HG02798 (cell line): ENCODE data around the gene SIRT3.
A peak's percentile ranks its signal among the peaks of the same experiment; 100 is the strongest.

ENCODE experiments used
- ATAC-seq: cut with Tn5 transposase; IDR thresholded peaks from one replicate; pipeline ENCODE4 v1.9.1; 2021; ENCODE audit warnings: mild to moderate bottlenecking; ENCODE audit not compliant: unreplicated experiment, poor library complexity

Gene SIRT3

DNA sequence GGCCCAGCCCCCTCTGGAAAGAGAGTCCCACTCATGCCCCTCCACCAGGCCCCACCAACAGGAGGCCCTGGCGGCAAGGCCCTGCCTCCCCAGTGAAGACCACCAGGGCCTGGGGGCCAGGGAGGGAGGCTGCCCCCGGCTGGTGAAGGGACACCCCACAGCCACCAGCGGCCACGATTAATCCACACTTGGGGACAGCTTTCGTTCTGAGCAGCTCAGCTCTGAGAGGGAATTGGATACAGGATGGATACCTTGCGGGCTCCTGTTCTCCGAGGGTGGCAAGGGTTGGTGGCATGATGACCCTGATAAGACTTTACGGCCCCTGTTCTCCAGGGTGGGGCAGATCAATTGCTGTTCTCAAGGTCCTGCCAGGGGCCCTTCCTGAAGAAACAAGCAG lies 35.2 kb upstream of the SIRT3 start:
- no peak for ATAC-seq

DNA sequence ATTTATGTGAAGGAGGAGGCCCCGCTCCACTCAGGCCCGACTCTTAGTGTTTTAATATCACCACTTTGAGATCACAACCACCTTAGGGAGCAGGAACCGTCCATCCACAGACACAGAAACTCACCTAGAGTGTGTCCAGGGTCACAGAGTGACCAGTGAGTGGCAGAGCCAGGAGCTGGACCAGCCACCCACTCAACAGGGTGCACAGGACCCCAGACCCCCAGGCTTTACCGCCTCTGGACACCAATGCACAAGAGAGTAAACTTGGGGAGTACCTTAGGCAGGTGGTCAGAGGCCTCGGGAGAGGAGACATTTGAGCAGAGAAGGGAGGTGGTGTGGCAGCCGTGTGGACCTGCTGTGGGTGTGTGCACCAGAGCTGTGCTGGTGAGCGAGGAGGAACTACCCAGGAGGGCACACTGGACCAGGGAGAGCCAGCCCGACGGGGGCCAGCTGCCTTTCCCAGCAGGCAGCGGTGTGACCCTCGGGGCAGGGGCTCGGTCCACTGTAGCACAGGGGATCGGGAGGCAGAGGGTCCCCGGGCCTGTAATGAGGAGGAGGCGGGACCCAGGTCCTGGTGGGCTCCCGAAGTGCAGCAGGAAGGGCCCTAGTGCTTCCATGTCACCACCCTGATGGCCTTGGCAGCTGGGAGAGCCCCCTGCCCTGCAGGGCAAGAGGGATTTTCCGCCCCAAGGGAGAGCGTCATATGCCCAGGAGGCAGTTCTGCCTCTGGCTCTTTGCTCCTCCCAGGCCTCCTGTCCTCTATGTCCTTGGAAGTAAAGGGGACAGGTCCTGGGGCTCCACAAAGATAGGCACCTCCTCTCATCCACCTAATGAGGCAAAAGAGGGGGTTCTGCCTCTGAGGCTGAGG lies 34.5 kb upstream of the SIRT3 start:
- no peak for ATAC-seq

DNA sequence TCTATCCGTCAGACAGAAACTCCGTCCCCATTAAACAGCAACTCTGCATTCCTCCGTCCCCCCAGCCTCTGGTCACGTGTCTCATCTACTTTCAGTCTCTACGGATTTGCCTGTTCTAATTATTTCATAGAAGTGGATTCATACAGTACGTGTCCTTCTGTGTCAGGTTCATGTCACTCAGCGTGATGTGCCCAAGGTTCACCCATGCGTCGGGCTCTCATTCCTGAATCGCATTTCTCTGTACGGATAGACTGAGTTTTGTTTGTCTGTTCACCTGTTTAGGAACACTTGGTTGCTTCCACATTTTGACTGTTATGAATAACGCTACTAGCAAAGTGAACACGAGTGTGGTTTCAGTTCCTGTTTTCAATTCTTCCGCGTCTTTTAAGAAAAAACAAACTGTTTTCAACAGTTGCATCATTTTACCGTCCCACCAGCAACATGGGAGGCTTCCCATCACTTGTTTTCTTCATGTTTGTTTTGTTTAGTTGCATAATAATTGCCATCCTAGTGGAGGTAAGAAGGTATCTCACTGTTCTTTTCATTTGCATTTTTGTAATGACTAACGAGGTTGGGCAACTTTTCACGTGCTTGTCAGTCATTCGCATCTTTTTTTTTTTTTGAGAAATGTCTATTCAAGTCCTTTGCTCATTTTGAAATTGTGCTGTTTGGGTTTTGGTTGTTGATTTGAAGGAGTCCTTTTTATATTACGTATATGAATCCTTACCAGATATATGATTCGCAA lies 33.2 kb upstream of the SIRT3 start:
- ATAC-seq: peak; percentile 78

DNA sequence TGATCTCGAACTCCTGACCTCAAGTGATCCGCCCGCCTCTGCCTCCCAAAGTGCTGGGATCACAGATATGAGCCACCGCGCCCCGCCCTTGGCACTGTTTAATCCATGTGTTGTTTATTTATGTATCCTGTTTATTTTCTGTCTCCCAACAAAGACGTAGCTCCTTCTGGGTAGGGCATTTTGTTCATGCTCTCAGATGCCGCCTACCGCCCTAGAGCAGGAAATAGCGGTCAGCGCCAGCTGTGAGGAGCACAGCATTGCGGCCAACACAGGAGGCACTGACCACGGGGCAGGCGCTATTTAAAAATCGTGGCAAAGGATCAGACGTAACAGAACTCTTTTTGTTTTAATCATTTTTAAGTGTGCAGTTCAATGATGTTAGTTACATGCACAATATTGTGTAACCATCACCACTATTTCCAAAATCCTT lies 32.6 kb upstream of the SIRT3 start:
- peak; percentile 52 for ATAC-seq

DNA sequence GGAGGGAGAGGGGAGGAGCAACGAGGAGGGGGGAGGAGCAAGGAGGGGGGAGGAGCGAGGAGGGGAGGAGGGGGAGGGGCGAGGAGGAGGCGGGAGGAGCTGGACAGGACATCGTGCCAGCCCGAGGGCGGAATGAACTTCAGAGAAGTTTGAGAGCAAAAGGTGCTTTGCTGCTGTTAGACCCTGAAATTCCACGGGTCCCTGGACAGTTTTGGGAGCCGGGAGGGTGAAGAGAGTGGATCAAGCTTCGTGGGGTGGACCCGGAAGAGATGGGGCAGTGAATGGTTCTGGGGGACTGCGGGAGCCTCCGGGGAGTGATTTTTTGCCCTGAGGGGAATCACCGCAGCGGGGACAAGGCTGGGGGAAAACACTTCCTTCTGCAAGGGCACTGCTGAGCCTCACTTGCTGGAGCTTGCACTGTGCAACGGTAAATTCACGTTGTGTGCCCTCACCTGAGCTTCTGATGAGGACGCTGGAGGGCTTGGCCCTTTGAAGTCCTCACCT lies 31.4 kb upstream of the SIRT3 start:
- no peak for ATAC-seq

DNA sequence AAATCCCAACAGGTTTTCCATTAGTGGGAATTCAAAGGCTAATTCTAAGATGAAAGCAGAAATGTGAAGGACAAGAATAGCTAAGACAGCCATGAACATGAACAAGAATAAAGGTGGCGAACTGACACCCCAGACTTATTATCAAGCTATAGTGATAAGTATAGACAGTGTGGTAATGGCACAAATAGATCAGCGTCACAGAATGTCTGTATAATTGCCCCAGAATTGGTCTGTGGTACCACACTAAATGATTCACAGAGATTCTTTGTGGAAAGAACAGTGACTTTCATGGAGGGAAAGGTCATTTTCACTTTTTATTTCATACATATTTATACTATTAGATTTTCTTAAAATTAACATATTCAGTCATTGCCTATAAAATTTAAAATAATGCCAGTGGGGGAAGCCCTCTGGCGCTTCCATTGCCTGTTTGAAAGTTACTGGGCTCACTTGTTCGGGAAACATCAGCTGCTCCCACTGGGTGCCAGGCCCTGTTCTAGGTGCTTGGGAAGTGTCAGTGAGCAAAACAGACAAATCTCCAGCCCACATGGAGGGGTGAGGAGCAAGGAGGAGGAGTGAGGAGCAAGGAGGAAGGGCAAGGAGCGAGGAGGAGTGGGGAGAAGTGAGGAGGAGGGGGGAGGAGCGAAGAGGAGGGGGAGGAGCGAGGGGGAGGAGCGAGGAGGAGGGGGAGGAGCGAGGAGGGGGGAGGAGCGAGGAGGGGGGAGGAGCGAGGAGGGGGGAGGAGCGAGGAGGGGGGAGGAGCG lies 30.7 kb upstream of the SIRT3 start:
- ATAC-seq: no peak

DNA sequence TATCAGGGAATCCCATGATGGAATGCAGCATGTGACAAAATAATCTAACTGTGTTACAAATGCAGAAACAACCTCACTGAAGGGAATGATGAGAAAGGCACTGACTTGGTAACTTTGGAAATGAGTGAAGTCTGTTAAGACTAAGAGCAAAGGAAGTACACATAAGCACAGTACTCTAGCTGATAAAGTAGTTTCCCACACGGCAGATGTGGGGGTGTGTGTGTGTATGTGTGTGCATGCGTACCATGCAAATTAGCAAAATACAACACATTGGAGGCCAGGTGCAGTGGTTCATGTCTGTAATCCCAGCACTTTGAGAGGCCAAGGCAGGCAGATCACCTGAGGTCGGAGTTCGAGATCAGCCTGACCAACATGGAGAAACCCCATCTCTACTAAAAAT lies 25.5 kb upstream of the SIRT3 start:
- no peak for ATAC-seq

DNA sequence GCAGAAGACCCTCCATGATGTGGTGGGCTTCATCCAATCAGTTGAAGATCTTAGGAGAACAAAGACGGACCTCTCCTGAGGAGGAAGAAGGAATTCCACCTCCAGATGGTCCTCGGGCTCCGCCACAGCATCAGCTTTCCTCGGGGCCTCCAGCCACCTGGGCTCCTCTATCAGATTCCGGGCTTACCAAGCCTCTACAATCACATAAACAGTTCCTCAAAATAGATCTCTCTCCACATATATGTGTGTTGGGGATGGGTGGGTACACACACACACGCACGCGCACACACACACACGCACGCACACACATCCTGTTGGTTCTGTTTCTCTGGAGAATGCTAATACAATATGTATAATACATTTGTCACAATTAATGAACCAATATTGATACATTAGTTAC lies 23.3 kb upstream of the SIRT3 start:
- no peak for ATAC-seq

DNA sequence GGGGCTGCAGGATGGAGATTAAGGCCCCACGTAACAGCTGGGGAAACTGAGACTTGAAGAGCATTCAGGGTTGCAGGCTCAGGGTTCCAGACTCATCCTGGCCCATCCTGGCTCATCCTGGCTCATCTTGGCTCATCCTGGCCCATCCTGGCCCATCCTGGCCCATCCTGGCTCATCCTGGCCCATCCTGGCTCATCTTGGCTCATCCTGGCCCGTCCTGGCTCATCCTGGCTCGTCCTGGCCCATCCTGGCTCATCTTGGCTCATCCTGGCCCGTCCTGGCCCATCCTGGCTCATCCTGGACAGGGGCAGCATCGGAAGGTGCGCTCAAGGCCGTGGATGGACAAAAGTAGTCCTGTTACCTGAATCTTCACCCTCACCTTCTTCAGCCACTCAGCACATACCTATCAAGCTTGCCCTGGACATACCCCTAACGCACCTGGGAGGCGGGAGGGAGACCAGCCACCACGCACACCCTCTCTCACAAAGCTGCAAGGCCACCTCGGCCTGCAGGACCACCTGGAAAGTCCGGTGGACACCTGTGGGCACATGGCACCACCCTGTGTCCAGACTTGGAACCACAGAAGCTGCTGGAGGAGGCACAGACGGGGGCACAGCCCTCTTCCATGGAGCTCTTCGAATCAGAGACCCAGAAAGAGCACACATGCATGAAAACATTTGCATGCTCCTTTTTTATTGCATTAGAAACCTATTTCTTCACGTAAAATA lies 21.8 kb upstream of the SIRT3 start:
- no peak for ATAC-seq

DNA sequence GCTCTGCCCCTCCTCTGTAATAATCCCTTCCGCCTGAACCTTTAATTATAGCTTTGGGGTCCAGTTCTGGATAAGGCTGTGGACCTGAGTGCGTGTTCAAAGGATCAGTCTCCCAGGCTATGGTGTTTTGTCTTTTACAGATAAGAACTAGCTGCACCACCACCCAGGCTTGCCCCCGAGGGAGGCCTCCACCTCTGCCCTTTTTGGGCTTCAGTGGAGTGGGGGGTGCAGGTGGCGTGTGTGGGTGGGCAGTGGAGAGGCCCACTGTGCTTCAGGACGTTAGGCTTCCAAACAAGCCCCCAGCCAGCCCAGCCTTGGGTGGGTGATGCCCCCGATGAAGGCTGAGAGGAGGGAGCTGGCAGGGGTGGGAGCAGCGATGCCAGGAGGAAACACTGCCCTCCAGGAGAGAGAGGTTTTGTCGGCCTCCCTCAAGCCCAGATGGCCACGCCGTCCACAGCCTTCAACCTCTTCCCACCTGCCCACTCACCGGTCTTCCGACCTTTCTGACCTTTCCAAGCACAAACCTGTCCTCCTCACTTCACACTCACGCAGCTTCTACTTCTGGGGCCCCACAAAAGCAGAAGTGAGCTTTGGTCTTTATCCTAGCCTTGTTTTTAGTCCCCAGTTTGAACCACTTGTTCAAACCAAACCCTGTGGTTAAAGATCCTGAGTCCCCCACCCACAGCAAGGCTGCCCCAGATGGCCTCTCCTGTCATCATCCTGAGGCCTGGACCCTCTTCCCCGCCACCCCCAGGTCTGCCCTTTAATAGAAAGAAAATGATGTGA lies 21.0 kb upstream of the SIRT3 start:
- ATAC-seq: no peak

DNA sequence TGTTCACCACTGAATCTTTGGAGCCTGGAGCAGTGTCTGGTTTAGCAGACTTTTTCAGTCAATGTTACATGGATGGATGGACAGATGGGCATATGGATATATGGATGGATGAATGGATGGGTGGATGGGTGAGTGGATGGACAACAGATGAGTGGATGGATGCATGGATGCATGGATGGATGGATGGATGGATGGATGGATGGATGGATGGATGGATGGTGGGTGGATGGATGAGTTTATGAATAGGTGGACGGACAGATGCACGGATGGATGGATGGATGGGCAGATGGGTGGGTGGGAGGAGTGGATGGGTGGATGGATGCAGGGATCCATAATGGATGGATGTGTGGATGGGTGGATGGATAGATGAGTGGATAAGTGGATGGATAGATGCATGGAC lies 19.7 kb upstream of the SIRT3 start:
- no peak for ATAC-seq

DNA sequence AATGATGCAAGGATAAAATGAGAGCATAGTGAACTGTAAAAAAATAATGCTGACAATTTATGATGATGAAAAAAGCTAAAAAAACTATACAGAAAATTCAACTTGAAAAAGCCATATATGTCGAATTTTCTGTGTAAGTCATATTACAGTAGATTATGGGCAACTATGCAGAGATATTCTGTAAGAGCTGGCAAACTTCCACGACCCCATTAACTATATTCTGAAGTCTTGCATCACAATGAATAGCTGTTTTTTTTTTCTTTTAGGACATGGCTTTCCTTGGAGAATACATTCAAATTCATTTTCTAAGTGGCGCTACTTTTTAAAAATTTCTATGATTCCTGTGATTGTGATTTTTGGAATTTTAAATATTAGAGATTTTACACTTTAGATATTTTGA lies 19.0 kb upstream of the SIRT3 start:
- ATAC-seq: no peak

DNA sequence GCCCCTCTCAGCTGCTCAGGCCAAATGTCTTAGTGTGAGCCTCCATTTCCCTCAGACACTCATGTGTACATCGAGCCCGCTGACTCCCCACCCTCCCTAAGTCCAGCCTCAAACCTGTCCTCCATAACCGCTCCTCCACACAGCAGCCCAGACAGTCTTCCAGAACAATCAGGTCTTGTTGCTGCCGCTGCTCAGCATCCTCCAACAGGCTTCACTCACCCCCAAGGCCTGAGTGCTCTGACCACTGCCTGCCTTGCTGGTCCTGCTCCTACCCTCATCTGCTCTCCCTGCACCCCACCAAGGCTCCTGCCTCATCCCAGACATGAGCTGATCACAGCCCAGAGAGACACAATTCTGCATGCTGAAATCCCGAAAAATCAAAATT lies 17.7 kb upstream of the SIRT3 start:
- ATAC-seq: no peak

DNA sequence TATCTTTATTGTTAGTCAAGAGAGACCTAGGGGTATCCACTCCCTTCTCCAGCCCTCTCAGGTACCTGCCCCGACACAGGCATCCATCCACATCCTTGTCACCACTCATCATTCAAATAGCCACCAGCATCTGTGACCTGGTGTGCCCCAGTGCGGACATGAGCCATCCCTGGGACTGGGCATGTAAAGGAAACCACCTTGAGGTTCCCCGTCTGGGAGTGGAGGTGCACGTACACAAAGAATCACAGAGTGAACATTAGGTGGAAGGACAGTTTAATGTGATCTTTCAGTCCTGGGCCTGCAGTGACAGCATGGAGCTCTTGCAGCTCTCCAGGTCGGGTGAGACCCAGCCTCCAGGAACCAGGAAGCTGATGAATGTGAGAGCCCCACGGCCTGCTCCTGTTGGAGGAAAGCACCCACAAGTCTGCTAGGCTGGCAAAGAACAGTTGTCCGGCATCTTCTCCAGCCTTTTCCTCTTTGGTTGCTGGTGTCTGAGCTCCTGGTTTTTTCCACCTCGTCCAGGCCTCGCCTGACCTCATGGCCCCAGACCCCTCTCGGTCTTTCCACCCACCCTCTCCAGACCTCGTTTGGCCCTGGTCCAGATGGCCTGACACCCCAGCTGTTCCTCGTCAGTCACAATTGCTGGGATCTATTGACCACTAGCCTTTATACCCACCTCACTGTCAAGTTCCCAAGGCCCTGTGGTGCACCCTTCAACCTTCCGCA lies 17.2 kb upstream of the SIRT3 start:
- no peak for ATAC-seq

DNA sequence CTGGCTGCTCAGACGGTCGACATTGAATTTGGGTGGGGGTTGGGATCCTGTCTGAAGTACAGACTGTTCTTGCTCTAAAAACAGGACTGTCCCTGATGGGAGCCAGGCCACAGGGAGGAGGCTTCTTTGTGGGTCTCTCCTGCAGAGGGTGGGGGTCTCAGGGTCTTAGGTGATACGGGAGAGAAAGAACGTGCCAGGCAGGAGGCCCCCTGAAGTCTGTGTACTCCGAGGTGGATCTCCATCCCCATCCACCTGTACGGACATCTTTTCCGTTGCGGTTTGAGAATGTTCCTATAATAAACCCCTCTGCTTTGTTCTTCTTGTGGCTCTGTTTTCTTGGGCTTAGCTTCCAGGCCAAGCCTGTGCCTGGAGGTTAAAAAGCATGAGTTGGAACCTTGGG lies 16.5 kb upstream of the SIRT3 start:
- no peak for ATAC-seq

DNA sequence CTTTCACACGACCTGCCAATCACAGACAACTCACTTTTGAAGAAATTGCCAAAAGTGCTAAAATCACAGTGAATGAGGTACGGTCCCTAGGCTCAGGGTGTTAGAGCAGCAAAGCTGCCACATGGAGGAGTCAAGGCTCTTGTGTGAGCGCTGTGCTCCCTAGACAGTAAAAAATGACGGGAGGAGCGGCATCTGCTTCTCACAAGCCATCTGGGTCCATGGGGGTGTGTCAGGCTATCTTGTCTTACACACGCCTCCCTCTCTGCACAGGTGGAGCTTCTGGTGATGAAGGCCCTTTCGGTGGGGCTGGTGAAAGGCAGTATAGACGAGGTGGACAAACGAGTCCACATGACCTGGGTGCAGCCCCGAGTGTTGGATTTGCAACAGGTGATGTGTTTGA lies 15.4 kb upstream of the SIRT3 start:
- no peak for ATAC-seq

DNA sequence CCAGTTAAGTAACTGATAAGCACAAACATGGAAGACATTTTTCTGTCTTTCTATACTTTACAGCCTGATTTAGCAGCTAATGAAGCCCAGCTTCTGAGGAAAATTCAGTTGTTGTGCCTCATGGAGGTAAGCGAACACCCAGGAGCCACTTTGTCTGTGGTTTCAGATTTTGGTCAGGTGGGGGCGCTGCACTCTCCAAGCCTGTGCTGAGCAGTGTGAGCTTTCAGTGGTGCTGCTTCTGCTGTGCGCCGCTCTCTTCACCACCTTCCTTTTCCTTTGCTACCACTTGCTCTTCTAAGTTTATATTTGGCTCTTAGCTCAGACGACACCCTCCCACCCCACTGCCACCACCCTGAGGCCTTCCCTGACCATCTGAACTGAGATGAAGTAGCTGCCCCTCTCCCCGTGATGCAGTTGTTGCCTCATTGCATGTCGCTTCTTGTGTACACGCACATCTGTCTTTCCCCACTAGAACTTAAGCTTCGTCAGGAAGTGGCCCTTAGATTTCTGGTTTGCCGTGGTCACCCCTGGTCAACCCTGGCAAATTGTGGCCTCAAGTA lies 14.7 kb upstream of the SIRT3 start:
- ATAC-seq: no peak

DNA sequence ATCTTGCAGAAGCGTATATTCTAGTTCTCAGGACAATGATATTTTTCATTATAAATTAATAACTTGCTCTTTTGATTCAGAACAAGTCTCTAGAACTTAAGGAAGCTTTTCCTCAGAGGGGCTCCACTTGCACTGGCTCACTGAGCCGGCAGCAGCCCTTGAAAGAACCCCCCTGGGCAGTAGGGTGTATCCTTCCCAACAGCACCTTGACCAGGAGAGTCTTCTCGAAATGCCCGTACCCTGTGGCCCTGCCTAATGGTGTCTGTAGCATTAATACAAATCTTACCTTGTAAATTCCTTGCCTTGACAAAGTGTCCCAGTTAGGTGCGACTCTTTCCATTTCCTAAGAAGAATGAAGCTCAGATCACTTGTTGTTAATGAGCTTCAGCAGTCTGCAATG lies 14.1 kb upstream of the SIRT3 start:
- no peak for ATAC-seq

DNA sequence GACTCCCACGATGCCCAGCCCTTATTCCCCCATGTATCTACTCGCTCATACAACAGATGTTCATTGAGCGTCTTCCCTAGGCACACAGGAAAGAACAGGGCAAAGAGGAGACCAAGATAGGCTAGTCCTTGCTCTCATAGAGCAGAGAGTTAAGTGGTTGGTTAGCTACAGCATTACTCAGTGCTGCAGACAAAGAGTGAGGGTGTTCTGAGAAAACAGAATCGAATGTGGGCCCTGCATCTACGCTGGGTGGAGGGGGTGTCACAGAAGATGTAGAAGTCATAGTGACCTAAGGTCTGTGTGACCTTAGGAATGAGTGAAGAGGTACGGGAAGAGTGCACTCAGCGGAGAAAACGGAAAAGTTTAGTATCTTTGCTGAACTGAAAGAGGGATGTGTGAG lies 12.9 kb upstream of the SIRT3 start:
- ATAC-seq: no peak
